Right lobe of liver (tissue), 4 donors: ENCODE measurements around the gene RARS2.

ENCODE experiments used
- POLR2A ChIP-seq: fragments of 450-650 bp; IDR thresholded peaks from one replicate; pipeline ENCODE4 v1.6.1; 2017; ENCODE audit warnings: antibody characterized with exemption, mild to moderate bottlenecking
- TF ChIP-seq, protein P1 (sequence below), 4 donors: fragments of 200-600 bp in 3 of 4; fragments of 450-650 bp in 1 of 4; IDR thresholded peaks; one replicate each; pipeline versions ENCODE4 v1.5.1 to v1.8.0; 2016 to 2022; ENCODE audit warnings: antibody characterized with exemption in 4 of 4, mild to moderate bottlenecking in 2 of 4
- donor health status: DM: no; HTN: no; CAD: no.
- donor health status: DM: no; HTN: no; CAD: no.
- donor health status: DM: no; HTN: yes; CAD: no.

DNA sequence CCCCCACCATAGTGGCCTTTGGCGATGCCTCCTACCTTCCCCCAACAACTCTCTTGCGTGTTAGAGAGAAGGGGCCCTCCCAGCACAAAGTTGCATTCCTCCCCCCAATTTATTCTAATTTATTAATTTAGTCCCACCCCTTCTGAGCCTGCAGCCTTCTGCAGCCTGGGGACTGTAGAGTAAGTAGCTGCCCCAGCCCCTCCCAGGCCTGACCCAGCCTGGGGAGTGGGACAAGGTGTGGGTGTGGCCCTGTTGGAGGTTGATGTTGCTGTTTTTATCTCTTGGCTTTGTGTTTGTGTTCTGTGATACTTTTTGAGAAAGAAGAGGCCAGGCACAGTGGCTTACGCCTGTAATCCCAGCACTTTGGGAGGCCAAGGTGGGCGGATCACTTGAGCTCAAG lies 49.6 kb upstream of the RARS2 start:
- TF ChIP-seq, protein P1, sequence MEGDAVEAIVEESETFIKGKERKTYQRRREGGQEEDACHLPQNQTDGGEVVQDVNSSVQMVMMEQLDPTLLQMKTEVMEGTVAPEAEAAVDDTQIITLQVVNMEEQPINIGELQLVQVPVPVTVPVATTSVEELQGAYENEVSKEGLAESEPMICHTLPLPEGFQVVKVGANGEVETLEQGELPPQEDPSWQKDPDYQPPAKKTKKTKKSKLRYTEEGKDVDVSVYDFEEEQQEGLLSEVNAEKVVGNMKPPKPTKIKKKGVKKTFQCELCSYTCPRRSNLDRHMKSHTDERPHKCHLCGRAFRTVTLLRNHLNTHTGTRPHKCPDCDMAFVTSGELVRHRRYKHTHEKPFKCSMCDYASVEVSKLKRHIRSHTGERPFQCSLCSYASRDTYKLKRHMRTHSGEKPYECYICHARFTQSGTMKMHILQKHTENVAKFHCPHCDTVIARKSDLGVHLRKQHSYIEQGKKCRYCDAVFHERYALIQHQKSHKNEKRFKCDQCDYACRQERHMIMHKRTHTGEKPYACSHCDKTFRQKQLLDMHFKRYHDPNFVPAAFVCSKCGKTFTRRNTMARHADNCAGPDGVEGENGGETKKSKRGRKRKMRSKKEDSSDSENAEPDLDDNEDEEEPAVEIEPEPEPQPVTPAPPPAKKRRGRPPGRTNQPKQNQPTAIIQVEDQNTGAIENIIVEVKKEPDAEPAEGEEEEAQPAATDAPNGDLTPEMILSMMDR (IDR thresholded peaks at IDR 0.05) = no peak
- TF ChIP-seq POLR2A = no peak
